GM18951 (cell line): ENCODE measurements around the gene ASPSCR1.
"Not testable (repeated sequence)": the region's sequence is repeated elsewhere in the genome, so short reads cannot be mapped to it uniquely, and the experiment has no call there.

Source experiments
- POLR2A ChIP-seq: IDR thresholded peaks from 4 replicates; pipeline ENCODE4 v1.6.1; 2011; ENCODE audit warnings: mild to moderate bottlenecking; ENCODE audit not compliant: insufficient read length, insufficient read depth; ENCODE audit errors: extremely low read depth
- in situ Hi-C: fragments of 300-500 bp; cut with MboI; formaldehyde crosslinking; loops from one replicate; pipeline ENCODE4 v1.12.0; 2022; ENCODE audit warnings: low sequenced_read_pairs, mixed read lengths, inconsistent platforms; ENCODE audit not compliant: unreplicated experiment

The ASPSCR1 gene

GRCh38 chr17:81951785-81952684 is 25.4 kb upstream of the ASPSCR1 start:
- in situ Hi-C loops = no loop called here
- TF ChIP-seq POLR2A = no peak

- no peak for TF ChIP-seq POLR2A
- in situ Hi-C loops = no loop called here
These were observed 24.6 kb upstream of the ASPSCR1 start for GRCh38 chr17:81952792-81953228.

- in situ Hi-C loops = not testable (repeated sequence)
These were observed 24.0 kb upstream of the ASPSCR1 start for GRCh38 chr17:81953443-81953842.

- in situ Hi-C loops = no loop called here
These were observed 23.0 kb upstream of the ASPSCR1 start for GRCh38 chr17:81954131-81955057.

GRCh38 chr17:81955058-81955681 is 22.3 kb upstream of the ASPSCR1 start:
- in situ Hi-C loops = no loop called here
- TF ChIP-seq POLR2A = no peak

More at GRCh38 chr17:81954131-81955057, 23.0 kb upstream of the ASPSCR1 start:
- TF ChIP-seq POLR2A = no peak

GRCh38 chr17:81955756-81956544 is 21.5 kb upstream of the ASPSCR1 start:
- in situ Hi-C loops = no loop called here
- TF ChIP-seq POLR2A = no peak

GRCh38 chr17:81956607-81957589 is 20.5 kb upstream of the ASPSCR1 start:
- in situ Hi-C loops = no loop called here
- no peak for TF ChIP-seq POLR2A

- TF ChIP-seq POLR2A = no peak
- in situ Hi-C loops = no loop called here
These were observed 19.6 kb upstream of the ASPSCR1 start for GRCh38 chr17:81957691-81958432.

GRCh38 chr17:81958633-81959342 is 18.6 kb upstream of the ASPSCR1 start:
- in situ Hi-C loops = no loop called here
- no peak for TF ChIP-seq POLR2A
